ENCODE data around the gene PCDHGB4. TPM values are rescaled to one million over a fixed set of nuclear protein-coding genes. Genes with fewer than 3 reads are reported as not detected.

PCDHGB4 gene
- total RNA-seq, 1 donor from 2014 or later, result 4.7 TPM

GRCh38 chr5:141349917-141350619, 37.4 kb upstream of the PCDHGB4 start, which contains the start of gene PCDHGB1:
Gene PCDHGB1, plus strand, starts transcription at chr5:141350099. Its CDS starts 162 bp downstream, at chr5:141350261.
- peaks cover 0 to 21% (median 9%) of the 10 kb centered on the region in 3 donors for H3K27me3 ChIP-seq (ENCODE audit: control insufficient read depth in 3 of 3, insufficient read depth in 3 of 3, low read length in 3 of 3)
- no peak within 1 kb of the TSS for H3K27ac ChIP-seq (ENCODE audit: low read depth, low read length)
- peaks cover 13 to 22% (median 15%) of the 10 kb centered on the region in 3 donors for H3K9me3 ChIP-seq (ENCODE audit: control insufficient read depth in 3 of 3, low read length in 3 of 3)
- H3K4me3 ChIP-seq (ENCODE audit: low read length in 3 of 3), result peak within 1 kb of the TSS; percentile 28 to 37 (median 35)
- peak within 1 kb of the TSS in 1 of 3 donors; percentile 25 for H3K9ac ChIP-seq (ENCODE audit: low read depth in 1 of 3, low read length in 3 of 3)
- peaks cover 0 to 3% (median 2%) of the 10 kb centered on the region in 3 donors for H3K36me3 ChIP-seq (ENCODE audit: control insufficient read depth in 3 of 3, insufficient read depth in 3 of 3, low read length in 3 of 3)
- H3K4me1 ChIP-seq (ENCODE audit: control insufficient read depth in 3 of 3, insufficient read depth in 3 of 3, low read length in 3 of 3), result no peaks in the 10 kb centered on the region

- Histone ChIP-seq H3K36me3 (ENCODE audit: control insufficient read depth in 3 of 3, insufficient read depth in 3 of 3, low read length in 3 of 3) (peaks cover 0 to 3% (median 2%) of the 10 kb centered on the region in 3 donors), H3K4me3 (ENCODE audit: low read length in 3 of 3) (no peak overlapping the region), H3K27me3 (ENCODE audit: control insufficient read depth in 3 of 3, insufficient read depth in 3 of 3, low read length in 3 of 3) (peaks cover 0 to 21% (median 11%) of the 10 kb centered on the region in 3 donors), H3K4me1 (ENCODE audit: control insufficient read depth in 3 of 3, insufficient read depth in 3 of 3, low read length in 3 of 3) (no peaks in the 10 kb centered on the region), H3K9ac (ENCODE audit: low read depth in 1 of 3, low read length in 3 of 3) (no peak overlapping the region), H3K9me3 (ENCODE audit: control insufficient read depth in 3 of 3, low read length in 3 of 3) (peaks cover 24 to 30% (median 26%) of the 10 kb centered on the region in 3 donors), H3K27ac (ENCODE audit: low read depth, low read length) (no peak overlapping the region)
Measured at GRCh38 chr5:141351591-141351990, 35.9 kb upstream of the PCDHGB4 start.

- Histone ChIP-seq H3K4me3 (ENCODE audit: low read length in 3 of 3) (peak within 1 kb of the TSS; percentile 48 to 61 (median 54)), H3K27ac (ENCODE audit: low read depth, low read length) (no peak within 1 kb of the TSS), H3K9me3 (ENCODE audit: control insufficient read depth in 3 of 3, low read length in 3 of 3) (peaks cover 23 to 40% (median 28%) of the 10 kb centered on the region in 3 donors), H3K36me3 (ENCODE audit: control insufficient read depth in 3 of 3, insufficient read depth in 3 of 3, low read length in 3 of 3) (peaks cover 0 to 4% (median 2%) of the 10 kb centered on the region in 3 donors), H3K4me1 (ENCODE audit: control insufficient read depth in 3 of 3, insufficient read depth in 3 of 3, low read length in 3 of 3) (peaks cover 0 to 4% (median 0%) of the 10 kb centered on the region in 3 donors), H3K27me3 (ENCODE audit: control insufficient read depth in 3 of 3, insufficient read depth in 3 of 3, low read length in 3 of 3) (peaks cover 0 to 29% (median 18%) of the 10 kb centered on the region in 3 donors), H3K9ac (ENCODE audit: low read depth in 1 of 3, low read length in 3 of 3) (peak within 1 kb of the TSS in 1 of 3 donors; percentile 42)
Measured at GRCh38 chr5:141354900-141355469, 32.5 kb upstream of the PCDHGB4 start, which contains the start of gene PCDHGA4. Gene PCDHGA4, plus strand, starts transcription at chr5:141355021. Its CDS starts 87 bp downstream, at chr5:141355108.

GRCh38 chr5:141355641-141356040, 31.9 kb upstream of the PCDHGB4 start:
- Histone ChIP-seq H3K4me3 (ENCODE audit: low read length in 3 of 3) (peak overlapping the region; percentile 45 to 54 (median 48)), H3K27ac (ENCODE audit: low read depth, low read length) (no peak overlapping the region), H3K27me3 (ENCODE audit: control insufficient read depth in 3 of 3, insufficient read depth in 3 of 3, low read length in 3 of 3) (peaks cover 0 to 36% (median 16%) of the 10 kb centered on the region in 3 donors), H3K36me3 (ENCODE audit: control insufficient read depth in 3 of 3, insufficient read depth in 3 of 3, low read length in 3 of 3) (peaks cover 0 to 4% (median 2%) of the 10 kb centered on the region in 3 donors), H3K4me1 (ENCODE audit: control insufficient read depth in 3 of 3, insufficient read depth in 3 of 3, low read length in 3 of 3) (peaks cover 0 to 4% (median 0%) of the 10 kb centered on the region in 3 donors), H3K9ac (ENCODE audit: low read depth in 1 of 3, low read length in 3 of 3) (no peak overlapping the region), H3K9me3 (ENCODE audit: control insufficient read depth in 3 of 3, low read length in 3 of 3) (peaks cover 23 to 39% (median 28%) of the 10 kb centered on the region in 3 donors)

GRCh38 chr5:141356133-141356532, 31.4 kb upstream of the PCDHGB4 start:
- H3K4me3 ChIP-seq (ENCODE audit: low read length in 3 of 3), result peak overlapping the region in 2 of 3 donors; percentile 21 to 54
- peaks cover 0 to 36% (median 14%) of the 10 kb centered on the region in 3 donors for H3K27me3 ChIP-seq (ENCODE audit: control insufficient read depth in 3 of 3, insufficient read depth in 3 of 3, low read length in 3 of 3)
- peaks cover 0 to 2% (median 2%) of the 10 kb centered on the region in 3 donors for H3K36me3 ChIP-seq (ENCODE audit: control insufficient read depth in 3 of 3, insufficient read depth in 3 of 3, low read length in 3 of 3)
- peaks cover 0 to 4% (median 0%) of the 10 kb centered on the region in 3 donors for H3K4me1 ChIP-seq (ENCODE audit: control insufficient read depth in 3 of 3, insufficient read depth in 3 of 3, low read length in 3 of 3)
- H3K27ac ChIP-seq (ENCODE audit: low read depth, low read length), result no peak overlapping the region
- H3K9me3 ChIP-seq (ENCODE audit: control insufficient read depth in 3 of 3, low read length in 3 of 3), result peaks cover 23 to 34% (median 27%) of the 10 kb centered on the region in 3 donors
- no peak overlapping the region for H3K9ac ChIP-seq (ENCODE audit: low read depth in 1 of 3, low read length in 3 of 3)

- H3K9me3 ChIP-seq (ENCODE audit: control insufficient read depth in 3 of 3, low read length in 3 of 3), result peaks cover 18 to 34% (median 25%) of the 10 kb centered on the region in 3 donors
- H3K4me3 ChIP-seq (ENCODE audit: low read length in 3 of 3), result peak overlapping the region; percentile 21 to 54 (median 41)
- peaks cover 0 to 2% (median 0%) of the 10 kb centered on the region in 3 donors for H3K36me3 ChIP-seq (ENCODE audit: control insufficient read depth in 3 of 3, insufficient read depth in 3 of 3, low read length in 3 of 3)
- H3K4me1 ChIP-seq (ENCODE audit: control insufficient read depth in 3 of 3, insufficient read depth in 3 of 3, low read length in 3 of 3), result peaks cover 0 to 4% (median 0%) of the 10 kb centered on the region in 3 donors
- no peak overlapping the region for H3K27ac ChIP-seq (ENCODE audit: low read depth, low read length)
- no peak overlapping the region for H3K9ac ChIP-seq (ENCODE audit: low read depth in 1 of 3, low read length in 3 of 3)
- H3K27me3 ChIP-seq (ENCODE audit: control insufficient read depth in 3 of 3, insufficient read depth in 3 of 3, low read length in 3 of 3), result peaks cover 0 to 35% (median 14%) of the 10 kb centered on the region in 3 donors
Measured at GRCh38 chr5:141356950-141357349, 30.5 kb upstream of the PCDHGB4 start.

- Histone ChIP-seq H3K9ac (ENCODE audit: low read depth in 1 of 3, low read length in 3 of 3) (peak within 1 kb of the TSS in 1 of 3 donors; percentile 50), H3K4me3 (ENCODE audit: low read length in 3 of 3) (peak within 1 kb of the TSS; percentile 54 to 72 (median 61)), H3K27ac (ENCODE audit: low read depth, low read length) (no peak within 1 kb of the TSS), H3K36me3 (ENCODE audit: control insufficient read depth in 3 of 3, insufficient read depth in 3 of 3, low read length in 3 of 3) (peaks cover 0 to 4% (median 4%) of the 10 kb centered on the region in 3 donors), H3K27me3 (ENCODE audit: control insufficient read depth in 3 of 3, insufficient read depth in 3 of 3, low read length in 3 of 3) (peaks cover 7 to 36% (median 15%) of the 10 kb centered on the region in 3 donors), H3K9me3 (ENCODE audit: control insufficient read depth in 3 of 3, low read length in 3 of 3) (peaks cover 16 to 39% (median 31%) of the 10 kb centered on the region in 3 donors), H3K4me1 (ENCODE audit: control insufficient read depth in 3 of 3, insufficient read depth in 3 of 3, low read length in 3 of 3) (peaks cover 0 to 4% (median 0%) of the 10 kb centered on the region in 3 donors)
Measured at GRCh38 chr5:141359790-141360426, 27.6 kb upstream of the PCDHGB4 start, which contains the start of gene PCDHGB2. Gene PCDHGB2, plus strand, starts transcription at chr5:141359994. Its CDS starts 142 bp downstream, at chr5:141360136.

- peak overlapping the region in 2 of 3 donors; percentile 48 to 72 for H3K4me3 ChIP-seq (ENCODE audit: low read length in 3 of 3)
- H3K4me1 ChIP-seq (ENCODE audit: control insufficient read depth in 3 of 3, insufficient read depth in 3 of 3, low read length in 3 of 3), result peaks cover 0 to 4% (median 0%) of the 10 kb centered on the region in 3 donors
- H3K9me3 ChIP-seq (ENCODE audit: control insufficient read depth in 3 of 3, low read length in 3 of 3), result peaks cover 11 to 41% (median 34%) of the 10 kb centered on the region in 3 donors
- H3K9ac ChIP-seq (ENCODE audit: low read depth in 1 of 3, low read length in 3 of 3), result no peak overlapping the region
- H3K27ac ChIP-seq (ENCODE audit: low read depth, low read length), result no peak overlapping the region
- peaks cover 0 to 7% (median 4%) of the 10 kb centered on the region in 3 donors for H3K36me3 ChIP-seq (ENCODE audit: control insufficient read depth in 3 of 3, insufficient read depth in 3 of 3, low read length in 3 of 3)
- peaks cover 7 to 38% (median 21%) of the 10 kb centered on the region in 3 donors for H3K27me3 ChIP-seq (ENCODE audit: control insufficient read depth in 3 of 3, insufficient read depth in 3 of 3, low read length in 3 of 3)
Measured at GRCh38 chr5:141360685-141361084, 26.8 kb upstream of the PCDHGB4 start.

- peaks cover 10 to 32% (median 25%) of the 10 kb centered on the region in 3 donors for H3K9me3 ChIP-seq (ENCODE audit: control insufficient read depth in 3 of 3, low read length in 3 of 3)
- H3K27me3 ChIP-seq (ENCODE audit: control insufficient read depth in 3 of 3, insufficient read depth in 3 of 3, low read length in 3 of 3), result peaks cover 12 to 36% (median 16%) of the 10 kb centered on the region in 3 donors
Measured at GRCh38 chr5:141362719-141363118, 24.8 kb upstream of the PCDHGB4 start.

More at GRCh38 chr5:141362719-141363118, 24.8 kb upstream of the PCDHGB4 start:
- H3K4me1 ChIP-seq (ENCODE audit: control insufficient read depth in 3 of 3, insufficient read depth in 3 of 3, low read length in 3 of 3), result no peaks in the 10 kb centered on the region
- H3K4me3 ChIP-seq (ENCODE audit: low read length in 3 of 3), result no peak overlapping the region
- peaks cover 0 to 10% (median 7%) of the 10 kb centered on the region in 3 donors for H3K36me3 ChIP-seq (ENCODE audit: control insufficient read depth in 3 of 3, insufficient read depth in 3 of 3, low read length in 3 of 3)
- H3K27ac ChIP-seq (ENCODE audit: low read depth, low read length), result no peak overlapping the region
- no peak overlapping the region for H3K9ac ChIP-seq (ENCODE audit: low read depth in 1 of 3, low read length in 3 of 3)
